Fibroblast of mammary gland (primary cell): Measurements from ENCODE around the gene USP12.

ENCODE experiments used
- DNase-seq: peaks from one replicate; pipeline ENCODE4 v3.0.0-alpha.2; 2010; ENCODE audit warnings: low read depth
- H3K4me3 ChIP-seq: 2 replicates; pipeline ENCODE4 v1.5.1; 2011; ENCODE audit warnings: low read depth, mild to moderate bottlenecking, low read length, moderate library complexity; ENCODE audit not compliant: control insufficient read depth
- CTCF ChIP-seq: conservative IDR thresholded peaks from 2 replicates; pipeline ENCODE4 v1.5.1; 2011; ENCODE audit warnings: low read depth, low read length, inconsistent platforms; ENCODE audit not compliant: control insufficient read depth, insufficient read depth

USP12 gene

DNA sequence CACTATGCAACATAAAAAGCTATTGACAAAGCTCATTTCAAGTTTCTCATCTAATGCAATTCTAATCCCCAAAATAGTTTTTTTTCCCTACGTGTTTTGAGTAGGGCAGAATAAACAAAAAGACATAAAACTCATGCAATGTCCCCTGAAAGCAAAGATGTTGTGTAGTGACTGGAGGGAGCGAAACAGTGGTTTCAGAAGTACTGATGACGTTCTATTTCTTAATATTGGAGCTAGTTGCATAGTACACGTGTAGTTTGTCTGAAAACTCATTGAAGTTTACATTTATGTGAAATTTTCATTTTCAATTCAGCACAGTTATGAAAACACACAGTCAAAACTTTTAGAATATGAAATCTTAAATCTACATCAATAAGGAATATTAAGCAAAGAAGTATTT, 31.6 kb downstream of the USP12 start:
- DNase-seq, result no peak
- H3K4me3 ChIP-seq, result no peak overlapping the region
- TF ChIP-seq CTCF, result no peak

DNA sequence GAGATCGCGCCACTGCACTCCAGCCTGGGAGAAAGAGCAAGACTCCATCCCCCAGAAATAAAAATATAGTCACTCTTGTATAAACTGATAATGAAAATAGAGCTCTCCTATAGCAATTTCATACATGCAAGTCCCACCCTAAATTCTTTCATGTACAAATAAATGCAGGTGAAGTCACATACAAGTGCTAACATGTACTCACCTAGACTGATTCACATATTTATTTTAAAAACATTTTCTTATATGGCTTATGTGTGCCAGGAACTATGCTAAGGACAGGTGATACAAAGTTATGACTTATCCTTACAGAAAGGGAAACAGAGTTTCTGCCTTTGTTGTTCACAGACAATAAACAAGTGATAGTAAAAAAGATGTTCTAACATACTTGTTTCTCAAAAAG, 32.0 kb downstream of the USP12 start:
- no peak for TF ChIP-seq CTCF
- DNase-seq, result no peak
- no peak overlapping the region for H3K4me3 ChIP-seq

DNA sequence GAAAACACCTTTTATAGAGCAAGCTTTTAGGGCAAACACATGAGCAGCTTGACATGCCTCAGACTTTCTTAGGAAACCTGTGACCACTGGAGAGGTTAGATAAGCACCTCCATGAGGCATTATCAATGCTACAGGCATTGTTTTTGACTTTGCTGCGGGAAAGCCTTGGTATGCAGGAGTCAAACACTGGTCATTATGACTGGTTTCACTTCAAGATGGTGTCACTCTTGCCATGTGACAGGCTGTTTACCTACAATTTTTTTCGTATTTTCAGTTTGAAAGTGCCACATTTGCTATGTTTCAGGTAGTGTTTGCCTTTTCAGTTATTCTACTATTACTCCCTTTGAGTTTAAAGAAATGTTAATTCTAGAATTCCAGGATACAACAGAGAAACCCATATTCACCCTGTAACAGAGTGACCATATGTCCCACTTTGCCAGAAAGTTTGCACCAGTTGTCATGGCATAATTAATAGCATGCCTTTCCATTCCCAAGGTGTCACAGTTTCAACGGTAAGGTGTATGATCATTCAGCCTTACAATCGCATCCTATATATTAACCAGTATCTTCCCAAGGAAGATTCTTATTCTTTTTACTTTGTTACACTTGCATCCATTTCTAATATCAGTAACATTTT, 33.0 kb downstream of the USP12 start:
- TF ChIP-seq CTCF, result no peak
- no peak overlapping the region for H3K4me3 ChIP-seq
- no peak for DNase-seq

- no peak overlapping the region for H3K4me3 ChIP-seq
- no peak for DNase-seq
- no peak for TF ChIP-seq CTCF
These were observed 33.9 kb downstream of the USP12 start for GRCh38 chr13:27137759-27138158.

DNA sequence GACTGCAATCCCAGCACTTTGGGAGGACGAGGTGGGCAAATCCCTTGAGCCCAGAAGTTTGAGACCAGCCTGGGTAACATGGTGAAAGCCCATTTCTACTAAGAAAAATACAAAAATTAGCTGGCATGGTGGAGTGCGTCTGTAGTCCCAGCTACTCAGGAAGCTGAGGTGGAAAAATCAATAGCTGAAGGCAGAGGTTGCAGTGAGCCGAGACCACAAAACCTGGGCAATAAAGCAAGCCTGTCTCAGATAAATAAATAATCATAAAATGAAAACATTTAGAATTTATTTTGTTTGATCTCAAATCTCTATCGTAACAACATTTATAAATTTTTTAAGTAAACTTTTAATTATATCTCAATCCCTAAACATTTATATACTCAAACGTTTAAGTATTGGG, 36.6 kb downstream of the USP12 start:
- no peak for DNase-seq
- TF ChIP-seq CTCF, result no peak
- H3K4me3 ChIP-seq, result no peak overlapping the region

GRCh38 chr13:27133889-27134288, 37.7 kb downstream of the USP12 start:
- TF ChIP-seq CTCF, result no peak
- no peak for DNase-seq
- H3K4me3 ChIP-seq, result no peak overlapping the region

DNA sequence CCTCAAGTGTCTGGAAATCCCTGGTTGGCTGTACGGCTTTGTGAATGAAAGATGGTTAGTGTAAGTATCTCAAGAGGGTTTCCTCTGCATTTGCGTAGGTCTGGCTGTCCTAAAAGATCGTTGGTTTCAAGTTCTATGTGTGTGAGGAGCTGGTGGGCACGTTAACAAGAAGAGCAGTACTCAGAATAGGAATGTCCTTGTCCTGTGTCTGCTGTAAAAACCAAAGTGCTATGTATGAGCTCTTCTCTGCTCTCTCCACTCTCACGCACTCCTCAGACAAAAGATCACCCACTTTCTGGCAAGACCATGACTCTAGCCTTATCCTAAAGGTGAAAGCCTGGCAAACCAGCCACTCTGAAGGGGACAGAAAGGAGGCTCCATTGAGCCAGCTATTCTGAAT, 39.1 kb downstream of the USP12 start:
- TF ChIP-seq CTCF, result no peak
- DNase-seq, result no peak
- no peak overlapping the region for H3K4me3 ChIP-seq
